Small intestine (tissue), 7 donors: Measurements from ENCODE around the gene ADAMTSL1. TPM values are rescaled to one million over a fixed set of nuclear protein-coding genes. Genes with fewer than 3 reads are reported as not detected.

Source experiments
- DNase-seq, 2 donors: peaks; one replicate each; pipeline versions ENCODE4 v3.0.0 to v3.0.0-alpha.2; 2013
- FAIRE-seq: peaks from 2 replicates; lab custom pipeline; 2012; peaks lifted over from hg19 to GRCh38; lab: Jason Lieb, UNC
- H3K27ac ChIP-seq, 3 donors: one replicate each; pipeline ENCODE4 v1.5.1; 2013; ENCODE audit warnings: low read length in 2 of 3, mild to moderate bottlenecking in 2 of 3, control low read depth in 1 of 3, inconsistent platforms in 1 of 3, low read depth in 1 of 3, moderate library complexity in 1 of 3
- H3K27me3 ChIP-seq, 3 donors: one replicate each; pipeline ENCODE4 v1.6.1; 2013; ENCODE audit warnings: low read length in 3 of 3, inconsistent platforms in 1 of 3; ENCODE audit not compliant: control insufficient read depth in 3 of 3, insufficient read depth in 3 of 3
- H3K36me3 ChIP-seq, 3 donors: one replicate each; pipeline ENCODE4 v1.6.1; 2013; ENCODE audit warnings: low read length in 3 of 3, inconsistent platforms in 1 of 3, low read depth in 1 of 3, mild to moderate bottlenecking in 1 of 3, moderate library complexity in 1 of 3; ENCODE audit not compliant: control insufficient read depth in 3 of 3, insufficient read depth in 2 of 3
- H3K4me1 ChIP-seq, 3 donors: one replicate each; pipeline ENCODE4 v1.6.1; 2013; ENCODE audit warnings: low read length in 2 of 3, inconsistent platforms in 1 of 3, low read depth in 1 of 3, mild to moderate bottlenecking in 1 of 3, moderate library complexity in 1 of 3; ENCODE audit not compliant: control insufficient read depth in 3 of 3, insufficient read depth in 2 of 3
- H3K4me3 ChIP-seq, 3 donors: one replicate each; pipeline ENCODE4 v1.5.1; 2013; ENCODE audit warnings: low read length in 3 of 3, control low read depth in 1 of 3, inconsistent platforms in 1 of 3, low read depth in 1 of 3, mild to moderate bottlenecking in 1 of 3, moderate library complexity in 1 of 3
- H3K9me3 ChIP-seq, 2 donors: one replicate each; pipeline ENCODE4 v1.6.1; 2013; ENCODE audit warnings: low read depth in 1 of 2, low read length in 1 of 2; ENCODE audit not compliant: control insufficient read depth in 2 of 2, insufficient read depth in 1 of 2
- WGBS, 3 donors: extraction: QIAGEN DNeasy Blood & Tissue Kit; methylation state at CpG; one replicate each; pipeline ENCODE4 v1.1.7; 2013; 5-methylcytosine and 5-hydroxymethylcytosine counted together
- polyA plus RNA-seq, 4 donors: library from polyadenylated mRNA; stranded (reverse) in 3 of 4; unstranded in 1 of 4; fragments of 200-250 nt in 3 of 4; fragments of 120-200 nt in 1 of 4; gene quantifications; one replicate each; pipeline versions ENCODE4 v1.2.1 to v1.2.3, GENCODE V29; 2013
- donor health status: healthy with polysubstance abuse.
- donor health status: control.
- donor health status: control.
- donor health status: Bipolar disorder and iron deficiency.
- donor health status: healthy.

The ADAMTSL1 gene
- polyA plus RNA-seq, 4 donors = 0.97 to 1.6 TPM; not detected in 2

DNA sequence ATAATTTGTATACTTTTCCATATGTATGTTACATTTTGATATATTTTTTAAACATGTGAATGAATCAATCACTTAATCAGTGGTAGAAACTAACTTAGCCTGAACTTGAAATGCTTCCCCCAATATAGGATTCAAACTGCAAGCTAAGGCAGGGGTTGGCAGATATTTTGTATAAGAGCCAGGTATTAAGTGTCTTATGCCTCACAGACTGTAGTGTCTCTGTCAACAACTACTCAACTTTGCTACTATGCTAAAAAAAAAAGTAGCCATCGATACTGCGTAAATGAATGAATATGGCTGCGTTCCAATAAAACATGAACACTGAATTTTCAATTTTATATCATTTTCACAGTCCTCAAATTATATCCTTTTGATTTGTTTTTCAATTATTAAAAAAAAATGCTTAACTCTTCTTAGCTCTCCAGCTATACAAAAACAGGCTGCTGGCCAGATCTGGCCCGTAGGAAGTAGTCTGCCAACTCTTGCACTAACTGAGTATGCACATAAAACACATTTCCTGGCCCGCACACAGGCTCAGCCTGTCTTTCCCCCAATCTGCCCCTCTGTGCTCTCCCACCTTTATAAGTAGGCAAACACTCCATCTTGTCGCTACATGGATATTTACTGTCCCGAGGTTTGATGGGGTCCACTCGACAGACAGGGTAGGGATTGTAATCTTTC, 467.2 kb downstream of the ADAMTSL1 start:
- no peaks in the 10 kb centered on the region for H3K4me1 ChIP-seq
- no peak overlapping the region for H3K4me3 ChIP-seq
- no peaks in the 10 kb centered on the region for H3K36me3 ChIP-seq
- H3K27ac ChIP-seq = no peak overlapping the region
- WGBS, 3 donors = 92 to 95% (median 92%) methylated on average over 8 of the region's 8 CpGs
- H3K9me3 ChIP-seq = no peaks in the 10 kb centered on the region
- no peaks in the 10 kb centered on the region for H3K27me3 ChIP-seq
- no peak for FAIRE-seq
- no peak for DNase-seq

DNA sequence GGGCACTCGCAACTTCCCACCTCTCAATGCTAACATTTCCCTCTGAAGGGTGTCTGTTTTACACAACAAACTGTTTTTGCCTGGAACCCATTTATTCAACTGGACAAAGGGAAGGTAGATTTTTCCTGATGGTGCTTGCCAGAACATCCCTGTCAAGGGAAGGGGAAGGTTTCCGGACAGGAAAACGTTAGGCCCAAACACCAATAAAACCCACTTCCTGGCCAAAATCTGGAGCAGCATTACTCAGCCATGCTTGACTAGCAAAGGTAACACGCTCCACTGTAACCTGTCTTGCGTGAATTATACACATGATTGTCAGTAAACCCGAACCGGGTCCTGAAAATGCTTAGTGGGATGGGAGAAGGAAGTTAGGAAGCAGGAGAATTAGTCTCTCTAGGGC, 468.8 kb downstream of the ADAMTSL1 start:
- FAIRE-seq = no peak
- 75 to 90% (median 79%) methylated on average over 7 of the region's 7 CpGs for WGBS, 3 donors
- Histone ChIP-seq H3K4me1 (no peaks in the 10 kb centered on the region), H3K9me3 (no peaks in the 10 kb centered on the region), H3K36me3 (no peaks in the 10 kb centered on the region), H3K27ac (no peak overlapping the region), H3K27me3 (no peaks in the 10 kb centered on the region), H3K4me3 (no peak overlapping the region)
- no peak for DNase-seq

DNA sequence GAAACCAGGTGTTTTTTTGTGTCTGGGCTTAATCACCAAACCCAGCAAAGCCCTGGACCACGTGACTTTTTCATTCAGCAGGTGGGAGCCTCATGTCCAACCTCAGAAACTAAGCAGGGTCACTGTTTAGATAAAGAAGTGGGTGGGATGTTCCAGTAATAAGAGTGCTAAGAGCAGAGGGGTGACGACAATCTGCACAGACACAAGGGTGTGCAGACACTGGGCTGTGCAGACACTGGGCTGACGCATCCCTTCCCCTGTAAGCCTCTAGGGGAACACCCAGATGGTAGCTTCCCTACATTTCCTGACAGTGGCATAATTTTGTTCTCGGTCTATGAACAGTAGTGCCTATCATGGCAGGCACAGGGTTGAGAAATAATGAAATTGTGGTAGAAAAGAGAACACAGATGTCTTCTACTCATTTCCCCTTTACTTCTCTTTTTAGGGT, 474.0 kb downstream of the ADAMTSL1 start:
- no peak overlapping the region for H3K27ac ChIP-seq
- FAIRE-seq (no peak), DNase-seq (no peak)
- no peaks in the 10 kb centered on the region for H3K36me3 ChIP-seq
- H3K4me3 ChIP-seq = no peak overlapping the region
- H3K9me3 ChIP-seq = no peaks in the 10 kb centered on the region
- no peaks in the 10 kb centered on the region for H3K4me1 ChIP-seq
- peaks cover 0 to 4% (median 0%) of the 10 kb centered on the region in 3 donors for H3K27me3 ChIP-seq
- 51 to 55% (median 55%) methylated on average over 4 of the region's 4 CpGs for WGBS, 3 donors

DNA sequence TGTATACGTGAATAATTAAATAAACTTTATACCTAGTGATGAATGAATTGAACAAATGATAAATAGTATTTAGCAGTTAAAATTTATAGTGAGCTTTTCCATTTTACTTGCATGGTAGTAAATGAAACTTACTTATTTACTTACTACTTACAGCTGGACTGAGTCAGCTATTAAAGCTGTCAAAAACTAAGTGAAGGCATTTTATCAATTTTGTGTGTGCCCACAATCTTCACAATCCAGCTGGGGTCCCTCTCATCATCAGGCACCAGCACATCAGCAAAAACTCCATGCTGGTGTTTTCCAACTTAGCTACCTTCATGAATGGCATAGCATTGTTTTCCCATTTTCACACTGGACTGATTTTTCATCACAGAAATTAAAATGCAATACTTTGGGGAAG, 478.0 kb downstream of the ADAMTSL1 start:
- FAIRE-seq (no peak), DNase-seq (no peak)
- 70 to 76% (median 72%) methylated on average over 1 of the region's 1 CpG for WGBS, 3 donors
- Histone ChIP-seq H3K27me3 (peaks cover 0 to 4% (median 0%) of the 10 kb centered on the region in 3 donors), H3K36me3 (no peaks in the 10 kb centered on the region), H3K9me3 (no peaks in the 10 kb centered on the region), H3K27ac (no peak overlapping the region), H3K4me3 (no peak overlapping the region), H3K4me1 (no peaks in the 10 kb centered on the region)

DNA sequence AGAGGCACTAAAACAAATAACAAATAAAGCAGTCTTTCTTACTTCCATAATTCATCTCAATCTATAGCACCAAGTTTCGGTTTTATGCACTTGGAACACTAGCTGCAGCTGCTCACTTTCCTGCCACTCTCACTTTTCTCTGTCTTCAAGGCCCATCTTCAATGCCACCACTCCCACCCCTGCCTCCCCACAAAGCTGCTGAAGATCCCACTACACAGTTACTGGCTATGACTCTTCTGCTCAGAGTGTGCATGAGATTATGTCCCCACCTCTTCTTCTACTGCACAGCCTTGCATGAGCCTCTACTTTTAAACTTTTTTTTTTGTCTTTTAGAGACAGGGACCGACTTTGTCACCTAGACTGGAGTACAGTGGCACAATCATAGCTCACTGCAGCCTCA, 481.7 kb downstream of the ADAMTSL1 start:
- Histone ChIP-seq H3K4me1 (no peaks in the 10 kb centered on the region), H3K9me3 (no peaks in the 10 kb centered on the region), H3K27me3 (no peaks in the 10 kb centered on the region), H3K4me3 (no peak overlapping the region), H3K27ac (no peak overlapping the region), H3K36me3 (no peaks in the 10 kb centered on the region)
- 47 to 69% (median 63%) methylated on average over 2 of the region's 2 CpGs for WGBS, 3 donors
- FAIRE-seq = no peak
- DNase-seq = no peak
